HepG2 (cell line): Measurements from ENCODE around the gene DNAJC5. TPM values are rescaled to one million over a fixed set of nuclear protein-coding genes. Genes with fewer than 3 reads are reported as not detected.

Experiments
- ATAC-seq: fragments of 200-7000 bp; cut with Tn5 transposase; 3 replicates; pipeline ENCODE4 v1.9.1; 2020; ENCODE audit warnings: mild to moderate bottlenecking, moderate library complexity
- BruUV-seq: library from RNA; stranded (reverse); fragments of 400-500 nt; replicated peaks from 2 replicates; lab custom pipeline; 2021; lab: Mats Ljungman, UMichigan
- CTCF ChIA-PET: fragments of 300-600 bp; formaldehyde crosslinking; extraction: SDS; loops from one replicate; lab custom pipeline; 2021; ENCODE audit warnings: low total read pairs, inconsistent platforms, low intra/inter-chr PET ratio; lab: Yijun Ruan, JAX
- POLR2A ChIA-PET: fragments of 350-600 bp; sonication (Branson Sonifier 250); formaldehyde crosslinking; loops from one replicate; lab custom pipeline; 2020; ENCODE audit warnings: antibody characterized with exemption, inconsistent platforms; lab: Yijun Ruan, JAX
- DNase-seq: peaks from one replicate; pipeline ENCODE4 v3.0.0-alpha.2; 2015; ENCODE audit warnings: low spot score
- FAIRE-seq: peaks from 3 replicates; lab custom pipeline; 2011; peaks lifted over from hg19 to GRCh38; lab: Jason Lieb, UNC
- H2AFZ ChIP-seq: one replicate; pipeline ENCODE4 v1.6.1; 2011; ENCODE audit warnings: low read length, inconsistent platforms
- H3K27ac ChIP-seq: fragments of 300-600 bp; 3 replicates; pipeline ENCODE4 v1.8.0; 2011; ENCODE audit warnings: mixed run types, mild to moderate bottlenecking, mixed read lengths, low read length, inconsistent platforms; ENCODE audit not compliant: insufficient read depth; ENCODE audit errors: extremely low read length
- H3K27me3 ChIP-seq, 2 experiments: fragments of 200-600 bp in 1 of 2; 2 replicates in 1 of 2; 3 replicates in 1 of 2; pipeline versions ENCODE4 v1.6.0 to v1.8.0; 2011; ENCODE audit warnings: low read length in 2 of 2, mild to moderate bottlenecking in 2 of 2, moderate library complexity in 2 of 2, inconsistent platforms in 1 of 2; ENCODE audit not compliant: insufficient read depth in 2 of 2, control insufficient read depth in 1 of 2
- H3K36me3 ChIP-seq, 2 experiments: fragments of 200-600 bp in 1 of 2; replicated peaks in 1 of 2; 2 replicates in 1 of 2; 3 replicates in 1 of 2; pipeline versions ENCODE4 v1.5.1 to v1.8.0; 2011; ENCODE audit warnings: low read length in 2 of 2, inconsistent platforms in 1 of 2; ENCODE audit not compliant: insufficient read depth in 2 of 2, control insufficient read depth in 1 of 2
- H3K4me1 ChIP-seq: 2 replicates; pipeline ENCODE4 v1.5.1; 2012; ENCODE audit warnings: low read length, inconsistent platforms; ENCODE audit not compliant: insufficient read depth
- H3K4me2 ChIP-seq: 2 replicates; pipeline ENCODE4 v1.6.0; 2011; ENCODE audit warnings: low read depth, low read length, inconsistent platforms
- H3K4me3 ChIP-seq, 3 experiments: fragments of 200-600 bp in 1 of 3; sonication (generic), shearing (Covaris generic) in 1 of 3; replicated peaks in 1 of 3; 2 replicates each; pipeline ENCODE4 v1.5.1; 2011 to 2016; ENCODE audit warnings: low read length in 3 of 3, inconsistent platforms in 2 of 3, low read depth in 2 of 3, mild to moderate bottlenecking in 2 of 3, control low read depth in 1 of 3, mixed read lengths in 1 of 3; ENCODE audit not compliant: insufficient read depth in 1 of 3
- H3K79me2 ChIP-seq: one replicate; pipeline ENCODE4 v1.6.1; 2011; ENCODE audit warnings: low read length, inconsistent platforms; ENCODE audit not compliant: insufficient read depth
- H3K9ac ChIP-seq: 2 replicates; pipeline ENCODE4 v1.6.0; 2011; ENCODE audit warnings: mild to moderate bottlenecking, low read depth, low read length, inconsistent platforms; ENCODE audit not compliant: insufficient read depth
- H3K9me3 ChIP-seq: 2 replicates; pipeline ENCODE4 v1.5.1; 2012; ENCODE audit warnings: mild to moderate bottlenecking, low read length
- H4K20me1 ChIP-seq: 2 replicates; pipeline ENCODE4 v1.6.0; 2011; ENCODE audit warnings: inconsistent platforms, mild to moderate bottlenecking, low read length, moderate library complexity; ENCODE audit not compliant: insufficient read depth
- AGO1 ChIP-seq: fragments of 200-400 bp; formaldehyde crosslinking; IDR thresholded peaks from 2 replicates; pipeline ENCODE4 v1.6.1; 2017; ENCODE audit warnings: mild to moderate bottlenecking, low read depth, low read length, moderate library complexity; ENCODE audit not compliant: poor library complexity, severe bottlenecking
- ATM ChIP-seq: fragments of 450-650 bp; IDR thresholded peaks from 2 replicates; pipeline ENCODE4 v1.7.1; 2017; ENCODE audit warnings: mild to moderate bottlenecking, borderline replicate concordance
- EED ChIP-seq: sonication (generic); formaldehyde crosslinking; IDR thresholded peaks from 2 replicates; pipeline ENCODE4 v1.5.0; 2020; ENCODE audit warnings: mild to moderate bottlenecking, missing genetic modification reagents
- GATAD1 ChIP-seq: IDR thresholded peaks from 2 replicates; pipeline ENCODE4 v1.6.1; 2016; ENCODE audit warnings: missing genetic modification reagents, missing compliant biosample characterization
- HNF4A ChIP-seq: sonication (generic); formaldehyde crosslinking; IDR thresholded peaks from 2 replicates; pipeline ENCODE4 v1.4.0; 2020; ENCODE audit warnings: missing genetic modification reagents
- HOXA3 ChIP-seq: sonication (generic); formaldehyde crosslinking; IDR thresholded peaks from 2 replicates; pipeline ENCODE4 v1.5.0; 2020; ENCODE audit warnings: missing genetic modification reagents
- MEIS1 ChIP-seq: sonication (generic); formaldehyde crosslinking; IDR thresholded peaks from 2 replicates; pipeline ENCODE4 v1.9.0; 2021; ENCODE audit warnings: mild to moderate bottlenecking, missing genetic modification reagents, moderate library complexity, borderline replicate concordance
- MYC ChIP-seq: sonication (generic); formaldehyde crosslinking; IDR thresholded peaks from 2 replicates; pipeline ENCODE4 v1.9.0; 2021; ENCODE audit warnings: missing genetic modification reagents, borderline replicate concordance
- NR1H2 ChIP-seq: sonication (generic); formaldehyde crosslinking; IDR thresholded peaks from 2 replicates; pipeline ENCODE4 v1.8.1; 2022; ENCODE audit warnings: low read depth, missing genetic modification reagents, borderline replicate concordance
- REPIN1 ChIP-seq: sonication (generic); formaldehyde crosslinking; IDR thresholded peaks from 2 replicates; pipeline ENCODE4 v1.8.0; 2022; ENCODE audit warnings: missing genetic modification reagents, low read depth, mild to moderate bottlenecking, borderline replicate concordance
- RXRA ChIP-seq: sonication (generic); formaldehyde crosslinking; IDR thresholded peaks from 2 replicates; pipeline ENCODE4 v1.5.1; 2020; ENCODE audit warnings: missing genetic modification reagents
- ZBTB7B ChIP-seq: sonication (generic); formaldehyde crosslinking; IDR thresholded peaks from 2 replicates; pipeline ENCODE4 v1.4.0; 2020; ENCODE audit warnings: missing genetic modification reagents
- ZFP90 ChIP-seq: sonication (generic); formaldehyde crosslinking; IDR thresholded peaks from 2 replicates; pipeline ENCODE4 v1.8.0; 2022; ENCODE audit warnings: missing genetic modification reagents, mild to moderate bottlenecking, inconsistent platforms, borderline replicate concordance
- ZNF777 ChIP-seq: sonication (generic); formaldehyde crosslinking; IDR thresholded peaks from 2 replicates; pipeline ENCODE4 v1.4.0; 2020; ENCODE audit warnings: missing genetic modification reagents
- ZSCAN30 ChIP-seq: sonication (generic); formaldehyde crosslinking; IDR thresholded peaks from 2 replicates; pipeline ENCODE4 v1.5.0; 2020; ENCODE audit warnings: mild to moderate bottlenecking, missing genetic modification reagents
- WGBS: methylation state at CpG from one replicate; pipeline ENCODE4 v1.1.6; 2017; ENCODE audit warnings: low lambda C conversion rate; 5-methylcytosine and 5-hydroxymethylcytosine counted together
- in situ Hi-C: cut with HindIII; loops from 2 replicates; pipeline ENCODE4 v1.10.0; 2017; ENCODE audit warnings: low pct_unique_long_range_greater_than_20kb; ENCODE audit not compliant: extremely low pct_ligation_motif_present
- intact Hi-C: fragments of 100-400 bp; cut with micrococcal nuclease; formaldehyde crosslinking; loops from one replicate; pipeline ENCODE4 v1.10.0; 2022; ENCODE audit not compliant: unreplicated experiment
- polyA plus RNA-seq, 8 experiments: library from polyadenylated mRNA; depleted of rRNA in 3 of 8; stranded (reverse) in 7 of 8; unstranded in 1 of 8; fragments of >200 nt; fragmentation: Illumina TruSeq in 4 of 8; extraction: Trizol in 4 of 8; gene quantifications; 2 replicates each; pipeline versions ENCODE4 v1.2.1 to v1.2.3, GENCODE V29; 2011 to 2016; ENCODE audit warnings: low read depth in 4 of 8, missing spikeins in 1 of 8, mixed read lengths in 1 of 8; ENCODE audit not compliant: insufficient read depth in 1 of 8
- total RNA-seq, 5 experiments: library from RNA; depleted of rRNA; stranded (reverse); fragments of >200 nt; fragmentation: Illumina TruSeq; extraction: Trizol; gene quantifications; 2 replicates each; pipeline ENCODE4 v1.2.3, GENCODE V29; 2016; ENCODE audit warnings: low read depth in 1 of 5
- TF ChIP-seq, protein P1 (sequence below): sonication (generic); formaldehyde crosslinking; IDR thresholded peaks from 2 replicates; pipeline ENCODE4 v1.4.0; 2020; ENCODE audit warnings: missing genetic modification reagents
- TF ChIP-seq, protein P2 (sequence below), 2 experiments: sonication (generic) in 1 of 2; formaldehyde crosslinking in 1 of 2; IDR thresholded peaks; 2 replicates each; pipeline versions ENCODE4 v1.4.0 to v1.6.1; 2018 to 2020; ENCODE audit warnings: missing genetic modification reagents in 2 of 2, borderline replicate concordance in 1 of 2, low read depth in 1 of 2, mild to moderate bottlenecking in 1 of 2, missing biosample characterization in 1 of 2

Gene DNAJC5
- total and polyA plus RNA-seq, 2 of the 13 experiments (the other 11 are each of a cell fraction or from before 2014, with no cell fraction given) = 42.8 to 64.5 TPM

DNA sequence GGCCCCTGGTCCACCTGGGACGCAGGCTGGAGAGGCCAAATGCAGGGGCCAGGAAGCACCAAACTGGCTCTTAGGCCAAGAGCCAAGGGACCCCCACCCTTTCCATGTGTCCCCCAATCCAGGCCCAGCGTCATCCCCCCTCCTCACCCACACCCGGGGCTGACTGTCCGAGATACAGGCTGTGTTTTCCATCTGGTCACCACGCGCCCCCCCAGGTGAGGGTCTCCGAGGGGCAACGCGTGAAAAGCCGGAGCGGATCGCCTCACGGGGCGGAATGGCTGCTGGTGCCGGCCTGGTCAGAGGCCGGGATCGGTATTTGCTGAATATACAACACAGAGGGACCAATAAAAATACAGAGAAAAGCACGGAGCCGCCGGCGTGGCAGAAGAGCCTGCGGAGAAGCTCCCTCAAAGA is 38.8 kb upstream of the DNAJC5 start:
- WGBS = 49% methylated on average over 22 of the region's 22 CpGs
- Histone ChIP-seq H3K4me3 (peak overlapping the region in 2 of 3 experiments; percentile 60 to 83; a peak in 1 of 6 replicates), H3K9me3 (no peaks in the 10 kb centered on the region), H3K4me2 (peak overlapping the region; percentile 93), H3K27ac (no peak overlapping the region), H3K79me2 (no peaks in the 10 kb centered on the region), H3K36me3 (no peaks in the 10 kb centered on the region), H3K4me1 (peaks cover 62% of the 10 kb centered on the region), H3K9ac (no peak overlapping the region), H4K20me1 (no peaks in the 10 kb centered on the region), H3K27me3 (peaks cover 3 to 11% of the 10 kb centered on the region in 2 experiments; a peak in 4 of 5 replicates), H2AFZ (no peak overlapping the region)
- in situ Hi-C loops = loop anchor here (5.0 kb wide), 3 partner anchors 34 to 149 kb away; partner anchors contain the start of genes ARFRP1 and ZGPAT
- ChIA-PET CTCF (no interaction called here), POLR2A (interaction anchor here (0.7 to 3.7 kb wide), 7 partner anchors 8 to 148 kb away, joined by 3 to 59 read pairs (median 5); partner anchors contain the start of genes ARFRP1, TPD52L2 and ZGPAT)
- no peak for DNase-seq
- ATAC-seq = no peak
- intact Hi-C loops = no loop called here
- FAIRE-seq = no peak
- no TSS peak for BruUV-seq
- TF ChIP-seq ZSCAN30 (CRISPR knock-in tag) = no peak
- TF ChIP-seq, protein P1, sequence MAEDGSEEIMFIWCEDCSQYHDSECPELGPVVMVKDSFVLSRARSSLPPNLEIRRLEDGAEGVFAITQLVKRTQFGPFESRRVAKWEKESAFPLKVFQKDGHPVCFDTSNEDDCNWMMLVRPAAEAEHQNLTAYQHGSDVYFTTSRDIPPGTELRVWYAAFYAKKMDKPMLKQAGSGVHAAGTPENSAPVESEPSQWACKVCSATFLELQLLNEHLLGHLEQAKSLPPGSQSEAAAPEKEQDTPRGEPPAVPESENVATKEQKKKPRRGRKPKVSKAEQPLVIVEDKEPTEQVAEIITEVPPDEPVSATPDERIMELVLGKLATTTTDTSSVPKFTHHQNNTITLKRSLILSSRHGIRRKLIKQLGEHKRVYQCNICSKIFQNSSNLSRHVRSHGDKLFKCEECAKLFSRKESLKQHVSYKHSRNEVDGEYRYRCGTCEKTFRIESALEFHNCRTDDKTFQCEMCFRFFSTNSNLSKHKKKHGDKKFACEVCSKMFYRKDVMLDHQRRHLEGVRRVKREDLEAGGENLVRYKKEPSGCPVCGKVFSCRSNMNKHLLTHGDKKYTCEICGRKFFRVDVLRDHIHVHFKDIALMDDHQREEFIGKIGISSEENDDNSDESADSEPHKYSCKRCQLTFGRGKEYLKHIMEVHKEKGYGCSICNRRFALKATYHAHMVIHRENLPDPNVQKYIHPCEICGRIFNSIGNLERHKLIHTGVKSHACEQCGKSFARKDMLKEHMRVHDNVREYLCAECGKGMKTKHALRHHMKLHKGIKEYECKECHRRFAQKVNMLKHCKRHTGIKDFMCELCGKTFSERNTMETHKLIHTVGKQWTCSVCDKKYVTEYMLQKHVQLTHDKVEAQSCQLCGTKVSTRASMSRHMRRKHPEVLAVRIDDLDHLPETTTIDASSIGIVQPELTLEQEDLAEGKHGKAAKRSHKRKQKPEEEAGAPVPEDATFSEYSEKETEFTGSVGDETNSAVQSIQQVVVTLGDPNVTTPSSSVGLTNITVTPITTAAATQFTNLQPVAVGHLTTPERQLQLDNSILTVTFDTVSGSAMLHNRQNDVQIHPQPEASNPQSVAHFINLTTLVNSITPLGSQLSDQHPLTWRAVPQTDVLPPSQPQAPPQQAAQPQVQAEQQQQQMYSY (CRISPR knock-in tag) = peak; percentile 97
- 0 out of 2 replicates have a peak, but pooled peaks have one; percentile 15 for TF ChIP-seq MYC (CRISPR knock-in tag)
- no peak for TF ChIP-seq HNF4A (CRISPR knock-in tag)
- 0 out of 2 replicates have a peak, but pooled peaks have one; percentile 20 for TF ChIP-seq ZNF777
- peak; percentile 32; the same call in 1 of the 2 replicates for TF ChIP-seq ZFP90
- TF ChIP-seq REPIN1 = no peak
- TF ChIP-seq RXRA (CRISPR knock-in tag) = 0 out of 2 replicates have a peak, but pooled peaks have one; percentile 8
- TF ChIP-seq, protein P2, sequence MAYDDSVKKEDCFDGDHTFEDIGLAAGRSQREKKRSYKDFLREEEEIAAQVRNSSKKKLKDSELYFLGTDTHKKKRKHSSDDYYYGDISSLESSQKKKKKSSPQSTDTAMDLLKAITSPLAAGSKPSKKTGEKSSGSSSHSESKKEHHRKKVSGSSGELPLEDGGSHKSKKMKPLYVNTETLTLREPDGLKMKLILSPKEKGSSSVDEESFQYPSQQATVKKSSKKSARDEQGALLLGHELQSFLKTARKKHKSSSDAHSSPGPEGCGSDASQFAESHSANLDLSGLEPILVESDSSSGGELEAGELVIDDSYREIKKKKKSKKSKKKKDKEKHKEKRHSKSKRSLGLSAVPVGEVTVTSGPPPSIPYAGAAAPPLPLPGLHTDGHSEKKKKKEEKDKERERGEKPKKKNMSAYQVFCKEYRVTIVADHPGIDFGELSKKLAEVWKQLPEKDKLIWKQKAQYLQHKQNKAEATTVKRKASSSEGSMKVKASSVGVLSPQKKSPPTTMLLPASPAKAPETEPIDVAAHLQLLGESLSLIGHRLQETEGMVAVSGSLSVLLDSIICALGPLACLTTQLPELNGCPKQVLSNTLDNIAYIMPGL (CRISPR knock-in tag; IDR thresholded peaks at IDR 0.05; ENCODE audit: borderline replicate concordance in 1 of 2, low read depth in 1 of 2) = no peak
- TF ChIP-seq ZBTB7B = 0 out of 2 replicates have a peak, but pooled peaks have one; percentile 10
- TF ChIP-seq EED (CRISPR knock-in tag) = no peak
- no peak for TF ChIP-seq GATAD1
- 0 out of 2 replicates have a peak, but pooled peaks have one; percentile 6 for TF ChIP-seq HOXA3 (CRISPR knock-in tag)
- no peak for TF ChIP-seq ATM
- peak; percentile 66 for TF ChIP-seq AGO1
- TF ChIP-seq MEIS1 (CRISPR knock-in tag) = no peak
- no peak for TF ChIP-seq NR1H2 (CRISPR knock-in tag)
